HepG2 (cell line): ENCODE results near the gene NEK6. TPM values are rescaled to one million over a fixed set of nuclear protein-coding genes. Genes with fewer than 3 reads are reported as not detected.
A peak's percentile ranks its signal among the peaks of the same experiment; 100 is the strongest.

Experiments used
- ADNP ChIP-seq: sonication (generic); formaldehyde crosslinking; IDR thresholded peaks from 2 replicates; pipeline ENCODE4 v1.4.0; 2020; ENCODE audit warnings: missing genetic modification reagents
- FOXA1 ChIP-seq, 2 experiments: fragments of 450-650 bp in 1 of 2; sonication (generic) in 1 of 2; formaldehyde crosslinking in 1 of 2; IDR thresholded peaks; 2 replicates each; pipeline versions ENCODE4 v1.4.0 to v1.6.1; 2016 to 2020; ENCODE audit warnings: missing genetic modification reagents in 1 of 2
- IKZF1 ChIP-seq: fragments of 450-650 bp; IDR thresholded peaks from 2 replicates; pipeline ENCODE4 v1.7.1; 2016
- KAT8 ChIP-seq: IDR thresholded peaks from 2 replicates; pipeline ENCODE4 v1.6.1; 2016; ENCODE audit warnings: missing genetic modification reagents, missing compliant biosample characterization
- MATR3 ChIP-seq: sonication (generic); formaldehyde crosslinking; IDR thresholded peaks from 2 replicates; pipeline ENCODE4 v1.4.0; 2020; ENCODE audit warnings: missing genetic modification reagents
- MED1 ChIP-seq: sonication (generic); formaldehyde crosslinking; IDR thresholded peaks from 2 replicates; pipeline ENCODE4 v1.4.0; 2020; ENCODE audit warnings: missing genetic modification reagents
- NBN ChIP-seq: fragments of 450-650 bp; conservative IDR thresholded peaks from 2 replicates; pipeline ENCODE4 v1.6.1; 2017
- NR2F6 ChIP-seq, 2 experiments: IDR thresholded peaks; 2 replicates each; pipeline ENCODE4 v1.6.1; 2016; ENCODE audit warnings: antibody characterized with exemption in 1 of 2, mild to moderate bottlenecking in 1 of 2
- RELA ChIP-seq: sonication (generic); formaldehyde crosslinking; IDR thresholded peaks from 2 replicates; pipeline ENCODE4 v1.4.0; 2020; ENCODE audit warnings: missing genetic modification reagents
- THAP11 ChIP-seq: IDR thresholded peaks from 2 replicates; pipeline ENCODE4 v1.6.1; 2016; ENCODE audit warnings: missing biosample characterization, missing genetic modification reagents
- TOE1 ChIP-seq: sonication (generic); formaldehyde crosslinking; IDR thresholded peaks from 2 replicates; pipeline ENCODE4 v1.4.0; 2020; ENCODE audit warnings: mild to moderate bottlenecking, missing genetic modification reagents
- U2AF1 ChIP-seq: fragments of 200-400 bp; formaldehyde crosslinking; optimal IDR thresholded peaks from 2 replicates; pipeline ENCODE3; 2017; ENCODE audit warnings: mild to moderate bottlenecking, low read depth, low read length
- ZFX ChIP-seq: sonication (generic); formaldehyde crosslinking; IDR thresholded peaks from 2 replicates; pipeline ENCODE4 v1.4.0; 2020; ENCODE audit warnings: mild to moderate bottlenecking, low read depth, missing genetic modification reagents, moderate library complexity
- ZMYM3 ChIP-seq: sonication (generic); formaldehyde crosslinking; IDR thresholded peaks from 2 replicates; pipeline ENCODE4 v1.5.1; 2020; ENCODE audit warnings: mild to moderate bottlenecking, missing genetic modification reagents
- ZMYM4 ChIP-seq: sonication (generic); formaldehyde crosslinking; IDR thresholded peaks from 2 replicates; pipeline ENCODE4 v1.8.1; 2023; ENCODE audit warnings: mild to moderate bottlenecking, missing genetic modification reagents
- ZNF331 ChIP-seq: sonication (generic); formaldehyde crosslinking; IDR thresholded peaks from 2 replicates; pipeline ENCODE4 v1.4.0; 2020; ENCODE audit warnings: missing genetic modification reagents
- ZNF792 ChIP-seq: IDR thresholded peaks from 2 replicates; pipeline ENCODE4 v1.6.1; 2016
- polyA plus RNA-seq, 8 experiments: library from polyadenylated mRNA; depleted of rRNA in 3 of 8; stranded (reverse) in 7 of 8; unstranded in 1 of 8; fragments of >200 nt; fragmentation: Illumina TruSeq in 4 of 8; extraction: Trizol in 4 of 8; gene quantifications; 2 replicates each; pipeline versions ENCODE4 v1.2.1 to v1.2.3, GENCODE V29; 2011 to 2016; ENCODE audit warnings: low read depth in 4 of 8, missing spikeins in 1 of 8, mixed read lengths in 1 of 8; ENCODE audit not compliant: insufficient read depth in 1 of 8
- total RNA-seq, 5 experiments: library from RNA; depleted of rRNA; stranded (reverse); fragments of >200 nt; fragmentation: Illumina TruSeq; extraction: Trizol; gene quantifications; 2 replicates each; pipeline ENCODE4 v1.2.3, GENCODE V29; 2016; ENCODE audit warnings: low read depth in 1 of 5
- TF ChIP-seq, protein P1 (sequence below): sonication (generic); formaldehyde crosslinking; IDR thresholded peaks from 2 replicates; pipeline ENCODE4 v1.8.1; 2023; ENCODE audit warnings: mild to moderate bottlenecking, missing genetic modification reagents
- TF ChIP-seq, protein P2 (sequence below): IDR thresholded peaks from 2 replicates; pipeline ENCODE4 v1.6.1; 2018; ENCODE audit warnings: missing genetic modification reagents, mild to moderate bottlenecking, missing compliant biosample characterization
- TF ChIP-seq, protein P3 (sequence below): sonication (generic); formaldehyde crosslinking; IDR thresholded peaks from 2 replicates; pipeline ENCODE4 v1.4.0; 2020; ENCODE audit warnings: missing genetic modification reagents, borderline replicate concordance
- TF ChIP-seq, protein P4 (sequence below): sonication (generic); formaldehyde crosslinking; IDR thresholded peaks from 2 replicates; pipeline ENCODE4 v1.8.0; 2023; ENCODE audit warnings: mild to moderate bottlenecking, missing genetic modification reagents
- TF ChIP-seq, protein P5 (sequence below): sonication (generic); formaldehyde crosslinking; IDR thresholded peaks from 2 replicates; pipeline ENCODE4 v1.4.0; 2020; ENCODE audit warnings: low read depth, mild to moderate bottlenecking, missing genetic modification reagents
- TF ChIP-seq, protein P6 (sequence below): IDR thresholded peaks from 2 replicates; pipeline ENCODE4 v1.6.1; 2012; ENCODE audit warnings: low read depth, low read length, improper control_type of control experiment

The NEK6 gene
- total and polyA plus RNA-seq, 2 of the 13 experiments (the other 11 are each of a cell fraction or from before 2014, with no cell fraction given) = 30.4 to 119 TPM

DNA sequence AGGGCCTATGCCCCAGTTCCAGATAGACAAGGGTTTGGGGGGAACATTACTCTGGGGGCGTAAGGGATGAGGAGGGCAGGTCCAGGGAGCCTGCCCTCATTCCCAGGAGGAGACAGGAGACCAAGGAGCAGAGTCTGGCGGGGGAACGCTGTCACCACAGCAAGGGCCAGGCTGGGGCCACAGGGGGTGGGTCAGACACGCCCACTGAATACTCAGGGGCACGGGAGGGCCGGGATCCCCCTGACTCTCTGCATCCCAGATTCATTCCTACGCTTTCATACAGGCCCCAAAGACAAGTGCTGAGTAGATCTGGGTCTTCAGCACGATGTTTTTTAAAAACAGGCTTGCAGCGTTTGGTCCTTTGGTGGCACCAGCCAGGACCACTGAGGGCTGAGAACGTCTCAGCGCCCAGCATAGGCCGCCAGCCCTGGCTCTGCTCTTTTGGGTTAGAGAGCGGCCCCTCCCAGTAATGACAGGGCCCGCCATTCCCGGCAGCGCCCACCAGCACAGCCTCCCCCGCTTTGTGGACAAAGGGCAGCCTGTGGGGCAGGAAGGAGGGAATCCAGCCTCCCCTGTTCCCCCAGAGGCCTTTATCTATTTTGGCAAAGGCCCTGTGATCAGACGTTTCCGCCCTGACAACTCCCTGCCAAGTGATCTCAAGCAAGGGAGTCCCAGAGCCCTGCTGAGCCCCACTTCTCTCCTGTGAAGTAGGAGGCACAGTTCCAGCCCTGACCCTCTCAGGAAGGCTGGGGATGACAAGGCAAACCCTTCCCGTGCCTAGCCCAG is 24.9 kb downstream of the NEK6 start (continued):
- TF ChIP-seq NBN (no peak), U2AF1 (no peak), KAT8 (CRISPR knock-in tag) (peak; percentile 39; the same call in 1 of the 2 replicates), ZNF331 (0 out of 2 replicates have a peak, but pooled peaks have one; percentile 29), MED1 (peak; percentile 53; the same call in 1 of the 2 replicates), MATR3 (CRISPR knock-in tag) (no peak), ZMYM3 (CRISPR knock-in tag) (peak; percentile 22; the same call in 1 of the 2 replicates), RELA (no peak), ADNP (CRISPR knock-in tag) (no peak), THAP11 (0 out of 2 replicates have a peak, but pooled peaks have one; percentile 26), TOE1 (CRISPR knock-in tag) (no peak), NR2F6 (IDR thresholded peaks at IDR 0.05) (no peak), NR2F6 (CRISPR knock-in tag; IDR thresholded peaks at IDR 0.05) (peak; percentile 60; the same call in 1 of the 2 replicates), FOXA1 (IDR thresholded peaks at IDR 0.05) (no peak), FOXA1 (CRISPR knock-in tag; IDR thresholded peaks at IDR 0.05) (peak; percentile 52; the same call in 1 of the 2 replicates), ZMYM4 (peak; percentile 35; the same call in 1 of the 2 replicates), IKZF1 (no peak), ZNF792 (peak; percentile 55; the same call in 1 of the 2 replicates), ZFX (peak; percentile 61; the same call in 1 of the 2 replicates)
- TF ChIP-seq, protein P1, sequence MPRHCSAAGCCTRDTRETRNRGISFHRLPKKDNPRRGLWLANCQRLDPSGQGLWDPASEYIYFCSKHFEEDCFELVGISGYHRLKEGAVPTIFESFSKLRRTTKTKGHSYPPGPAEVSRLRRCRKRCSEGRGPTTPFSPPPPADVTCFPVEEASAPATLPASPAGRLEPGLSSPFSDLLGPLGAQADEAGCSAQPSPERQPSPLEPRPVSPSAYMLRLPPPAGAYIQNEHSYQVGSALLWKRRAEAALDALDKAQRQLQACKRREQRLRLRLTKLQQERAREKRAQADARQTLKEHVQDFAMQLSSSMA (CRISPR knock-in tag) = no peak
- TF ChIP-seq, protein P2, sequence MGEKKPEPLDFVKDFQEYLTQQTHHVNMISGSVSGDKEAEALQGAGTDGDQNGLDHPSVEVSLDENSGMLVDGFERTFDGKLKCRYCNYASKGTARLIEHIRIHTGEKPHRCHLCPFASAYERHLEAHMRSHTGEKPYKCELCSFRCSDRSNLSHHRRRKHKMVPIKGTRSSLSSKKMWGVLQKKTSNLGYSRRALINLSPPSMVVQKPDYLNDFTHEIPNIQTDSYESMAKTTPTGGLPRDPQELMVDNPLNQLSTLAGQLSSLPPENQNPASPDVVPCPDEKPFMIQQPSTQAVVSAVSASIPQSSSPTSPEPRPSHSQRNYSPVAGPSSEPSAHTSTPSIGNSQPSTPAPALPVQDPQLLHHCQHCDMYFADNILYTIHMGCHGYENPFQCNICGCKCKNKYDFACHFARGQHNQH (CRISPR knock-in tag) = peak; percentile 62; the same call in 1 of the 2 replicates
- TF ChIP-seq, protein P3, sequence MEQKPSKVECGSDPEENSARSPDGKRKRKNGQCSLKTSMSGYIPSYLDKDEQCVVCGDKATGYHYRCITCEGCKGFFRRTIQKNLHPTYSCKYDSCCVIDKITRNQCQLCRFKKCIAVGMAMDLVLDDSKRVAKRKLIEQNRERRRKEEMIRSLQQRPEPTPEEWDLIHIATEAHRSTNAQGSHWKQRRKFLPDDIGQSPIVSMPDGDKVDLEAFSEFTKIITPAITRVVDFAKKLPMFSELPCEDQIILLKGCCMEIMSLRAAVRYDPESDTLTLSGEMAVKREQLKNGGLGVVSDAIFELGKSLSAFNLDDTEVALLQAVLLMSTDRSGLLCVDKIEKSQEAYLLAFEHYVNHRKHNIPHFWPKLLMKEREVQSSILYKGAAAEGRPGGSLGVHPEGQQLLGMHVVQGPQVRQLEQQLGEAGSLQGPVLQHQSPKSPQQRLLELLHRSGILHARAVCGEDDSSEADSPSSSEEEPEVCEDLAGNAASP = 0 out of 2 replicates have a peak, but pooled peaks have one; percentile 13
- TF ChIP-seq, protein P4, sequence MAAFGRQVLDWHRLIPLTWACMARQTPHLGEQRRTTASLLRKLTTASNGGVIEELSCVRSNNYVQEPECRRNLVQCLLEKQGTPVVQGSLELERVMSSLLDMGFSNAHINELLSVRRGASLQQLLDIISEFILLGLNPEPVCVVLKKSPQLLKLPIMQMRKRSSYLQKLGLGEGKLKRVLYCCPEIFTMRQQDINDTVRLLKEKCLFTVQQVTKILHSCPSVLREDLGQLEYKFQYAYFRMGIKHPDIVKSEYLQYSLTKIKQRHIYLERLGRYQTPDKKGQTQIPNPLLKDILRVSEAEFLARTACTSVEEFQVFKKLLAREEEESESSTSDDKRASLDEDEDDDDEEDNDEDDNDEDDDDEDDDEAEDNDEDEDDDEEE (CRISPR knock-in tag) = no peak
- TF ChIP-seq, protein P5, sequence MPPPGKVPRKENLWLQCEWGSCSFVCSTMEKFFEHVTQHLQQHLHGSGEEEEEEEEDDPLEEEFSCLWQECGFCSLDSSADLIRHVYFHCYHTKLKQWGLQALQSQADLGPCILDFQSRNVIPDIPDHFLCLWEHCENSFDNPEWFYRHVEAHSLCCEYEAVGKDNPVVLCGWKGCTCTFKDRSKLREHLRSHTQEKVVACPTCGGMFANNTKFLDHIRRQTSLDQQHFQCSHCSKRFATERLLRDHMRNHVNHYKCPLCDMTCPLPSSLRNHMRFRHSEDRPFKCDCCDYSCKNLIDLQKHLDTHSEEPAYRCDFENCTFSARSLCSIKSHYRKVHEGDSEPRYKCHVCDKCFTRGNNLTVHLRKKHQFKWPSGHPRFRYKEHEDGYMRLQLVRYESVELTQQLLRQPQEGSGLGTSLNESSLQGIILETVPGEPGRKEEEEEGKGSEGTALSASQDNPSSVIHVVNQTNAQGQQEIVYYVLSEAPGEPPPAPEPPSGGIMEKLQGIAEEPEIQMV (CRISPR knock-in tag) = no peak
- TF ChIP-seq, protein P6, sequence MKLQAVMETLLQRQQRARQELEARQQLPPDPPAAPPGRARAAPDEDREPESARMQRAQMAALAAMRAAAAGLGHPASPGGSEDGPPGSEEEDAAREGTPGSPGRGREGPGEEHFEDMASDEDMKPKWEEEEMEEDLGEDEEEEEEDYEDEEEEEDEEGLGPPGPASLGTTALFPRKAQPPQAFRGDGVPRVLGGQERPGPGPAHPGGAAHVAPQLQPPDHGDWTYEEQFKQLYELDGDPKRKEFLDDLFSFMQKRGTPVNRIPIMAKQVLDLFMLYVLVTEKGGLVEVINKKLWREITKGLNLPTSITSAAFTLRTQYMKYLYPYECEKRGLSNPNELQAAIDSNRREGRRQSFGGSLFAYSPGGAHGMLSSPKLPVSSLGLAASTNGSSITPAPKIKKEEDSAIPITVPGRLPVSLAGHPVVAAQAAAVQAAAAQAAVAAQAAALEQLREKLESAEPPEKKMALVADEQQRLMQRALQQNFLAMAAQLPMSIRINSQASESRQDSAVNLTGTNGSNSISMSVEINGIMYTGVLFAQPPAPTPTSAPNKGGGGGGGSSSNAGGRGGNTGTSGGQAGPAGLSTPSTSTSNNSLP = no peak
